Germinal center (tissue), 1 donor: Measurements from ENCODE around the gene CAND2.
"Not testable (repeated sequence)": the region's sequence is repeated elsewhere in the genome, so short reads cannot be mapped to it uniquely, and the experiment has no call there.

Experiments used
- DNase-seq: peaks from one replicate; pipeline ENCODE4 v3.0.0; 2012; ENCODE audit warnings: mixed read lengths, low spot score

Gene CAND2

GRCh38 chr3:12861611-12862010 is 65.1 kb downstream of the CAND2 start:
- DNase-seq = no peak

- no peak for DNase-seq
Measured at GRCh38 chr3:12862387-12862786, 65.9 kb downstream of the CAND2 start.

GRCh38 chr3:12865271-12865670 is 68.8 kb downstream of the CAND2 start:
- no peak for DNase-seq

GRCh38 chr3:12866836-12867235 is 70.4 kb downstream of the CAND2 start:
- DNase-seq = no peak

GRCh38 chr3:12868039-12869034 is 71.9 kb downstream of the CAND2 start:
- peak; percentile 67 for DNase-seq

GRCh38 chr3:12869035-12869621 is 72.6 kb downstream of the CAND2 start:
- peak; percentile 71 for DNase-seq

- peak; percentile 68 for DNase-seq
Measured at GRCh38 chr3:12870942-12871341, 74.5 kb downstream of the CAND2 start.

GRCh38 chr3:12871404-12871983 is 75.0 kb downstream of the CAND2 start:
- no peak for DNase-seq

GRCh38 chr3:12875857-12876836 is 79.7 kb downstream of the CAND2 start:
- peak; percentile 44 for DNase-seq

GRCh38 chr3:12877040-12877439 is 80.6 kb downstream of the CAND2 start:
- no peak for DNase-seq

GRCh38 chr3:12878141-12878574 is 81.7 kb downstream of the CAND2 start:
- DNase-seq = no peak

GRCh38 chr3:12878758-12879157 is 82.3 kb downstream of the CAND2 start:
- not testable (repeated sequence) for DNase-seq

GRCh38 chr3:12879191-12879815 is 82.8 kb downstream of the CAND2 start:
- DNase-seq = no peak

GRCh38 chr3:12881858-12882257 is 85.4 kb downstream of the CAND2 start:
- peak; percentile 54 for DNase-seq

GRCh38 chr3:12882336-12883310 is 86.1 kb downstream of the CAND2 start:
- no peak for DNase-seq

- DNase-seq = no peak
Measured at GRCh38 chr3:12884186-12884680, 87.8 kb downstream of the CAND2 start.
